PC-9 (cell line): ENCODE results near the gene DDHD1. TPM values are rescaled to one million over a fixed set of nuclear protein-coding genes. Genes with fewer than 3 reads are reported as not detected.

Source experiments
- BruUV-seq: library from RNA; stranded (reverse); fragments of 400-500 nt; replicated peaks from 2 replicates; lab custom pipeline; 2021; lab: Mats Ljungman, UMichigan
- CTCF ChIA-PET: fragments of 300-600 bp; sonication (Branson Sonifier 250); formaldehyde crosslinking; loops from one replicate; lab custom pipeline; 2022; ENCODE audit warnings: antibody characterized with exemption; lab: Charles Lee
- POLR2A ChIA-PET: fragments of 300-600 bp; sonication (Branson Sonifier 250); formaldehyde crosslinking; loops from one replicate; lab custom pipeline; 2022; ENCODE audit warnings: antibody characterized with exemption; ENCODE audit not compliant: unreplicated experiment; lab: Charles Lee
- DNase-seq, 2 experiments: peaks; one replicate each; pipeline versions ENCODE4 v3.0.0 to v3.0.0-alpha.2; 2015 to 2022; ENCODE audit warnings: mixed read lengths in 1 of 2
- H2AFZ ChIP-seq: fragments of 200-600 bp; sonication (generic); 2 replicates; pipeline ENCODE4 v1.8.1; 2017; ENCODE audit warnings: antibody characterized with exemption
- H3F3A ChIP-seq: fragments of 200-600 bp; sonication (generic); 2 replicates; pipeline ENCODE4 v1.8.1; 2017; ENCODE audit warnings: antibody characterized with exemption, mild to moderate bottlenecking, low read depth; ENCODE audit not compliant: insufficient read depth
- H3K27ac ChIP-seq: fragments of 200-600 bp; sonication (generic); 2 replicates; pipeline ENCODE4 v1.6.1; 2016; ENCODE audit warnings: mixed run types
- H3K27me3 ChIP-seq: fragments of 200-600 bp; sonication (generic); 2 replicates; pipeline ENCODE4 v1.6.1; 2016; ENCODE audit warnings: low read depth, mixed run types; ENCODE audit not compliant: insufficient read depth
- H3K36me3 ChIP-seq: fragments of 200-600 bp; sonication (generic); 2 replicates; pipeline ENCODE4 v1.6.1; 2016; ENCODE audit warnings: low read depth, mixed run types
- H3K4me1 ChIP-seq: fragments of 200-600 bp; sonication (generic); replicated peaks from 2 replicates; pipeline ENCODE4 v1.6.1; 2016; ENCODE audit warnings: mixed run types; ENCODE audit not compliant: insufficient read depth
- H3K4me2 ChIP-seq: fragments of 200-600 bp; sonication (generic); 2 replicates; pipeline ENCODE4 v1.6.1; 2017; ENCODE audit warnings: mixed run types
- H3K4me3 ChIP-seq: fragments of 200-600 bp; sonication (generic); 2 replicates; pipeline ENCODE4 v1.6.1; 2016; ENCODE audit warnings: mixed run types
- H3K79me2 ChIP-seq: fragments of 200-600 bp; sonication (generic); 2 replicates; pipeline ENCODE4 v1.6.1; 2017; ENCODE audit warnings: low read depth, mixed run types
- H3K9me2 ChIP-seq: fragments of 200-600 bp; sonication (generic); 2 replicates; pipeline ENCODE4 v1.8.1; 2017; ENCODE audit warnings: mild to moderate bottlenecking; ENCODE audit not compliant: insufficient read depth
- H3K9me3 ChIP-seq: fragments of 200-600 bp; sonication (generic); 2 replicates; pipeline ENCODE4 v1.8.1; 2016; ENCODE audit warnings: low read depth; ENCODE audit not compliant: insufficient read depth
- H4K20me1 ChIP-seq: fragments of 200-600 bp; sonication (generic); 2 replicates; pipeline ENCODE4 v1.8.1; 2017; ENCODE audit not compliant: insufficient read depth
- EZH2 ChIP-seq: fragments of 200-600 bp; sonication (generic); IDR thresholded peaks from 2 replicates; pipeline ENCODE4 v1.8.0; 2017; ENCODE audit warnings: antibody characterized with exemption, low read depth
- intact Hi-C: fragments of 100-400 bp; cut with micrococcal nuclease; formaldehyde crosslinking; loops from one replicate; pipeline ENCODE4 v1.10.0; 2022; ENCODE audit not compliant: unreplicated experiment
- total RNA-seq: library from RNA; stranded (reverse); gene quantifications from 2 replicates; pipeline ENCODE4 v1.2.3, GENCODE V29; 2021
- TF ChIP-seq, protein P1 (sequence below): fragments of 200-600 bp; sonication (generic); conservative IDR thresholded peaks from 2 replicates; pipeline ENCODE4 v1.6.1; 2017; ENCODE audit warnings: mixed run types, antibody characterized with exemption, mild to moderate bottlenecking, moderate library complexity

DDHD1 gene
- total RNA-seq, 1 experiment from 2014 or later = 11.3 TPM

DNA sequence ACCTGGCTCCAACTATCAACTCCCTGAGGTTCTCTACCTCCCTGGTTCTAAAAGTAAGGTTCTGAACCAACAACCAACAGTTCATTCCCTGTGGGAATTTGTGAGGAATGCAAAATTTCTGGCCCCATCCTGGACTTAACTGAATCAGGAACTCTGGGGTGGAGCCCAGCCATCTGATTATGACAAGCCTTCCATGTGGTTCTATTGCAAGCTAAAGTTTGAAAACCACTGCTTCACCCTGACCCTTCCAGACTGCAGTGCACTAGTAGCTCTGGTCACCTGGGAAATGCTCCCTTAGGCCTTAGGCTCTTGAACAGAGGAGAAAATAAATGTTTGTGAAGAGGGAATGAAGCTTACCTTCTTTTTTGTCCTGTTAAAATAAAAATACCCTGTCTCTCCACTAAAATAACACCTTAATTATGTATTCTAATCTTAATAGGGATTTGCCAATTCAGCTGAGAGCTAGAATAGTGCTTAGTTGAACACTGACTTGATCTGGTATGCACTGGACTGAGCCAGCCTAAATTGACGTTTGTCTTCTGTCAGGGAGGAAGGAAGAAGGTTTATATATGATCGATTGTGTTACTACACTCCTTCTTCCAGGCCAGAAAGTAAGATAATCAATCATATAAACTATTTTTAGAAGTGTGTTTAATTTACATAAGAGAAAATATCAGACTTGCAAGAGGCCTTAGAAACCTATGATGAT, 39.1 kb upstream of the DDHD1 start:
- no peak overlapping the region for H2AFZ ChIP-seq
- no peaks in the 10 kb centered on the region for H3K36me3 ChIP-seq
- H3K4me1 ChIP-seq = no peaks in the 10 kb centered on the region
- no peaks in the 10 kb centered on the region for H3F3A ChIP-seq
- no peak overlapping the region for H3K4me3 ChIP-seq
- TF ChIP-seq, protein P1, sequence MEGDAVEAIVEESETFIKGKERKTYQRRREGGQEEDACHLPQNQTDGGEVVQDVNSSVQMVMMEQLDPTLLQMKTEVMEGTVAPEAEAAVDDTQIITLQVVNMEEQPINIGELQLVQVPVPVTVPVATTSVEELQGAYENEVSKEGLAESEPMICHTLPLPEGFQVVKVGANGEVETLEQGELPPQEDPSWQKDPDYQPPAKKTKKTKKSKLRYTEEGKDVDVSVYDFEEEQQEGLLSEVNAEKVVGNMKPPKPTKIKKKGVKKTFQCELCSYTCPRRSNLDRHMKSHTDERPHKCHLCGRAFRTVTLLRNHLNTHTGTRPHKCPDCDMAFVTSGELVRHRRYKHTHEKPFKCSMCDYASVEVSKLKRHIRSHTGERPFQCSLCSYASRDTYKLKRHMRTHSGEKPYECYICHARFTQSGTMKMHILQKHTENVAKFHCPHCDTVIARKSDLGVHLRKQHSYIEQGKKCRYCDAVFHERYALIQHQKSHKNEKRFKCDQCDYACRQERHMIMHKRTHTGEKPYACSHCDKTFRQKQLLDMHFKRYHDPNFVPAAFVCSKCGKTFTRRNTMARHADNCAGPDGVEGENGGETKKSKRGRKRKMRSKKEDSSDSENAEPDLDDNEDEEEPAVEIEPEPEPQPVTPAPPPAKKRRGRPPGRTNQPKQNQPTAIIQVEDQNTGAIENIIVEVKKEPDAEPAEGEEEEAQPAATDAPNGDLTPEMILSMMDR = no peak
- no peaks in the 10 kb centered on the region for H3K79me2 ChIP-seq
- intact Hi-C loops = no loop called here
- ChIA-PET POLR2A (interaction anchor here (0.6 to 0.7 kb wide), 2 partner anchors 80 to 383 kb away, joined by 3 to 5 read pairs; no protein-coding TSS in a partner anchor), CTCF (no interaction called here)
- no peak for DNase-seq
- no peaks in the 10 kb centered on the region for H4K20me1 ChIP-seq
- no peak overlapping the region for H3K4me2 ChIP-seq
- no peak overlapping the region for H3K27ac ChIP-seq
- no peaks in the 10 kb centered on the region for H3K9me3 ChIP-seq
- H3K27me3 ChIP-seq = no peaks in the 10 kb centered on the region
- BruUV-seq = no TSS peak
- no peaks in the 10 kb centered on the region for H3K9me2 ChIP-seq

DNA sequence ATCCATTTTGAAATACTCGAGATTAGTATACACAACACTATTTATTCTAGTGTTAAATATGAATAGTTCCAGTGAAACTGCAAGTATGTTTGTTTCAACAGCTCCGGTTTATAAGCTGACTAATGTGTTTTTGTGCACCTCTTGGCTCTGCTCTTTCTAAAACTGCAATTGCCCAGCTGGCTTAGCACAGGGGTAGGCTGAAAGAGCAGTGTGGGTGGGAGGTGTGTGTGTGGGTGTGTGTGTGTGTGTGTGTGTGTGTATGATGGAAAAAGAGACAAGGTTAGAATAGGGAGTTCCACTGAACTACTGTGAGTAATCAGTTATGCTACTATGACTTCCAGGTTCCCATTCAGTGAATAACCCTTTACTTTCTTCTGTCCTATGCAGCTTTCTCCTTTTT, 37.8 kb upstream of the DDHD1 start:
- Histone ChIP-seq H3K27ac (no peak overlapping the region), H3F3A (no peaks in the 10 kb centered on the region), H4K20me1 (no peaks in the 10 kb centered on the region), H2AFZ (no peak overlapping the region), H3K4me2 (no peak overlapping the region), H3K79me2 (no peaks in the 10 kb centered on the region), H3K9me3 (no peaks in the 10 kb centered on the region), H3K9me2 (no peaks in the 10 kb centered on the region), H3K27me3 (no peaks in the 10 kb centered on the region), H3K4me1 (no peaks in the 10 kb centered on the region), H3K36me3 (no peaks in the 10 kb centered on the region), H3K4me3 (no peak overlapping the region)
- no TSS peak for BruUV-seq
- ChIA-PET POLR2A (no interaction called here), CTCF (no interaction called here)
- no peak for DNase-seq
- TF ChIP-seq, protein P1 = no peak
- TF ChIP-seq EZH2 = no peak
- intact Hi-C loops = no loop called here

DNA sequence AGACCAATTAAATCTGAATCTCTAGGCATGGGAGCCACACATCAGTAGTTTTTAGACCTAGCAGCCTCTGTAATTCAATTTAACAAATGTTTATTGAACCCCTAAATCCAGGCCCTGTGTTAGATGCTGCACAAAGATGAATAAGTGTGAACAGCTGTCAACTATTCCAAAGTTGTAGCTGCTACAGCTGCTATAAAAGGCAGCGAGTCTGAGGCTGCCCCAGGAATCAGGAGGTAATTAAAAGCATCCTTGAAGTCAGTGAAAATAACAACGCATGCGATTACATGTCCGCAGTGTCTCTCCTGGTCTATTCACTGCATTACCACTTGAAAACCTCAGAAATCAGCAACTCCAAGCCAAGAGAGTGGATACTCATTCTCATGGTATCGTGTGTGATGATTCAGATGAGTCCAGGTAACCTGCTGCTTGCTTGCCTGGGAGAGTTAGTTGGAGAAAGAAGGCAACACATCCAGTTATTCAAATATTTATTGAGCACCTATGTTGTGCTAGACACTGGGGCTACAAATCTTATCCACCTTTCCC, 34.9 kb upstream of the DDHD1 start:
- H3K4me3 ChIP-seq = no peak overlapping the region
- CTCF ChIA-PET = interaction anchor here (0.6 kb wide), 1 partner anchor 117 kb away, joined by 3 read pairs; no protein-coding TSS in a partner anchor
- BruUV-seq = no TSS peak

More for the DNA sequence above, 34.9 kb upstream of the DDHD1 start:
- intact Hi-C loops = no loop called here
- TF ChIP-seq, protein P1 = no peak
- TF ChIP-seq EZH2 = no peak
- Histone ChIP-seq H3K9me2 (no peaks in the 10 kb centered on the region), H3K27ac (no peak overlapping the region), H3K27me3 (no peaks in the 10 kb centered on the region), H3K4me1 (no peaks in the 10 kb centered on the region), H3K9me3 (no peaks in the 10 kb centered on the region), H3K4me2 (no peak overlapping the region), H3K79me2 (no peaks in the 10 kb centered on the region), H4K20me1 (no peaks in the 10 kb centered on the region), H3K36me3 (no peaks in the 10 kb centered on the region), H3F3A (no peaks in the 10 kb centered on the region), H2AFZ (no peak overlapping the region)
- POLR2A ChIA-PET = no interaction called here
- DNase-seq = no peak
